Keratinocyte (primary cell): ENCODE results near the gene OXCT1. TPM values are rescaled to one million over a fixed set of nuclear protein-coding genes. Genes with fewer than 3 reads are reported as not detected.

Experiments used
- DNase-seq: peaks from one replicate; pipeline ENCODE4 v3.0.0-alpha.2; 2011; ENCODE audit warnings: low read depth, missing footprints, low spot score
- FAIRE-seq: peaks from 2 replicates; lab custom pipeline; 2011; peaks lifted over from hg19 to GRCh38; lab: Jason Lieb, UNC
- H2AFZ ChIP-seq: 2 replicates; pipeline ENCODE4 v1.6.0; 2012; ENCODE audit warnings: low read length, control low read depth, inconsistent platforms; ENCODE audit not compliant: control insufficient read depth
- H3K27ac ChIP-seq: 2 replicates; pipeline ENCODE4 v1.5.1; 2011; ENCODE audit warnings: low read length; ENCODE audit not compliant: control insufficient read depth, insufficient read depth
- H3K27me3 ChIP-seq: 3 replicates; pipeline ENCODE4 v1.6.0; 2011; ENCODE audit warnings: low read length; ENCODE audit not compliant: control insufficient read depth, insufficient read depth; ENCODE audit errors: extremely low read depth
- H3K36me3 ChIP-seq, 2 experiments: 2 replicates in 1 of 2; 3 replicates in 1 of 2; pipeline ENCODE4 v1.5.1; 2011; ENCODE audit warnings: low read length in 2 of 2, mild to moderate bottlenecking in 1 of 2; ENCODE audit not compliant: control insufficient read depth in 2 of 2, insufficient read depth in 2 of 2; ENCODE audit errors: extremely low read depth in 1 of 2
- H3K4me1 ChIP-seq: 3 replicates; pipeline ENCODE4 v1.5.1; 2011; ENCODE audit warnings: low read length; ENCODE audit not compliant: control insufficient read depth, insufficient read depth; ENCODE audit errors: extremely low read depth
- H3K4me2 ChIP-seq: 3 replicates; pipeline ENCODE4 v1.6.0; 2011; ENCODE audit warnings: low read depth, low read length; ENCODE audit not compliant: control insufficient read depth, insufficient read depth; ENCODE audit errors: extremely low read depth
- H3K4me3 ChIP-seq, 3 experiments: fragments of 200-600 bp in 1 of 3; sonication (generic) in 1 of 3; 2 replicates in 2 of 3; 3 replicates in 1 of 3; pipeline ENCODE4 v1.5.1; 2011 to 2016; ENCODE audit warnings: low read length in 3 of 3, mild to moderate bottlenecking in 3 of 3, control low read depth in 2 of 3, inconsistent platforms in 1 of 3, low read depth in 1 of 3, mixed read lengths in 1 of 3, mixed run types in 1 of 3, moderate library complexity in 1 of 3; ENCODE audit not compliant: control insufficient read depth in 2 of 3, insufficient read depth in 2 of 3; ENCODE audit errors: extremely low read depth in 1 of 3
- H3K79me2 ChIP-seq: 2 replicates; pipeline ENCODE4 v1.6.0; 2012; ENCODE audit warnings: low read length; ENCODE audit not compliant: control insufficient read depth, insufficient read depth
- H3K9ac ChIP-seq: 3 replicates; pipeline ENCODE4 v1.6.0; 2011; ENCODE audit warnings: low read length; ENCODE audit not compliant: control insufficient read depth, insufficient read depth; ENCODE audit errors: extremely low read depth
- H3K9me1 ChIP-seq: 3 replicates; pipeline ENCODE4 v1.6.0; 2011; ENCODE audit warnings: low read length; ENCODE audit not compliant: control insufficient read depth, insufficient read depth; ENCODE audit errors: extremely low read depth
- H3K9me3 ChIP-seq: 2 replicates; pipeline ENCODE4 v1.5.1; 2012; ENCODE audit warnings: low read depth, low read length; ENCODE audit not compliant: control insufficient read depth
- H4K20me1 ChIP-seq: 3 replicates; pipeline ENCODE4 v1.6.0; 2011; ENCODE audit warnings: low read length; ENCODE audit not compliant: control insufficient read depth, insufficient read depth; ENCODE audit errors: extremely low read depth
- EZH2 ChIP-seq: IDR thresholded peaks from one replicate; pipeline ENCODE4 v1.6.1; 2012; ENCODE audit warnings: inconsistent platforms, mild to moderate bottlenecking, low read length, moderate library complexity
- dilution Hi-C: fragments of 300-500 bp; cut with MboI; formaldehyde crosslinking; loops from one replicate; pipeline ENCODE4 v1.7.0; 2020; ENCODE audit warnings: low sequenced_read_pairs; ENCODE audit not compliant: extremely low pct_ligation_motif_present
- polyA plus RNA-seq, 5 experiments: library from polyadenylated mRNA; depleted of rRNA in 3 of 5; stranded (reverse) in 3 of 5; stranded (forward) in 1 of 5; unstranded in 1 of 5; fragments of >200 nt; gene quantifications; 1 replicate in 1 of 5; 2 replicates in 3 of 5; 3 replicates in 1 of 5; pipeline versions ENCODE4 v1.2.1 to v1.2.3, GENCODE V29; 2011 to 2012; ENCODE audit warnings: missing spikeins in 2 of 5, low read depth in 1 of 5, low replicate concordance in 1 of 5
- TF ChIP-seq, protein P1 (sequence below), 3 experiments: IDR thresholded peaks in 1 of 3; conservative IDR thresholded peaks in 1 of 3; optimal IDR thresholded peaks in 1 of 3; 2 replicates in 2 of 3; 3 replicates in 1 of 3; pipeline versions ENCODE3 to v1.5.1; 2011; ENCODE audit warnings: low read length in 3 of 3, mild to moderate bottlenecking in 3 of 3, moderate library complexity in 2 of 3, control low read depth in 1 of 3, inconsistent platforms in 1 of 3; ENCODE audit not compliant: insufficient read depth in 2 of 3; ENCODE audit errors: extremely low read depth in 1 of 3

The OXCT1 gene
- polyA plus RNA-seq, 1 donor (not counting 4 experiments of a cell fraction or from before 2014, with no cell fraction given): 34.0 TPM

DNA sequence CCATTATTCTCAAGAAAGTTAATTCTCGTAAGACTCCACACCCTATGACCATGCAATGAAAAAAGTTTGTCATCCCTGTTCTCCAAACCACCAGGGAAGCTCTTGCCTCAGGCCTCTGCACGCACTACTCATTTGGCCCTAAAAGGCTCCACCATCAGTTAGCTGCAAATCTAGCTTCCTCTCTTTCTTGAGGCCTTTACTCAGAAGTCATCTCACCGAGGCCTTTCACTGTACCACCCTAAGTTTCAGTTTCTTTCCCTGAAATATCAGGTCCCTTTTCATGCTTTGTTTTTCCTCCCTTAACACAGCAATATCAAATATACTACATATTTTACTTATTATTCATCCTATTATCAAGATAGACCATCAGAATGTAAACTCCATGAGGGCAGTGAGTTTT lies 39.1 kb downstream of the OXCT1 start:
- TF ChIP-seq, protein P1, sequence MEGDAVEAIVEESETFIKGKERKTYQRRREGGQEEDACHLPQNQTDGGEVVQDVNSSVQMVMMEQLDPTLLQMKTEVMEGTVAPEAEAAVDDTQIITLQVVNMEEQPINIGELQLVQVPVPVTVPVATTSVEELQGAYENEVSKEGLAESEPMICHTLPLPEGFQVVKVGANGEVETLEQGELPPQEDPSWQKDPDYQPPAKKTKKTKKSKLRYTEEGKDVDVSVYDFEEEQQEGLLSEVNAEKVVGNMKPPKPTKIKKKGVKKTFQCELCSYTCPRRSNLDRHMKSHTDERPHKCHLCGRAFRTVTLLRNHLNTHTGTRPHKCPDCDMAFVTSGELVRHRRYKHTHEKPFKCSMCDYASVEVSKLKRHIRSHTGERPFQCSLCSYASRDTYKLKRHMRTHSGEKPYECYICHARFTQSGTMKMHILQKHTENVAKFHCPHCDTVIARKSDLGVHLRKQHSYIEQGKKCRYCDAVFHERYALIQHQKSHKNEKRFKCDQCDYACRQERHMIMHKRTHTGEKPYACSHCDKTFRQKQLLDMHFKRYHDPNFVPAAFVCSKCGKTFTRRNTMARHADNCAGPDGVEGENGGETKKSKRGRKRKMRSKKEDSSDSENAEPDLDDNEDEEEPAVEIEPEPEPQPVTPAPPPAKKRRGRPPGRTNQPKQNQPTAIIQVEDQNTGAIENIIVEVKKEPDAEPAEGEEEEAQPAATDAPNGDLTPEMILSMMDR (optimal IDR thresholded peaks at IDR 0.05 in 1 of 3, IDR thresholded peaks at IDR 0.05 in 1 of 3, conservative IDR thresholded peaks at IDR 0.05 in 1 of 3; ENCODE audit: extremely low read depth in 1 of 3, insufficient read depth in 2 of 3, low read length in 3 of 3): no peak
- TF ChIP-seq EZH2: no peak
- H3K36me3 ChIP-seq: no peaks in the 10 kb centered on the region
- FAIRE-seq: no peak

DNA sequence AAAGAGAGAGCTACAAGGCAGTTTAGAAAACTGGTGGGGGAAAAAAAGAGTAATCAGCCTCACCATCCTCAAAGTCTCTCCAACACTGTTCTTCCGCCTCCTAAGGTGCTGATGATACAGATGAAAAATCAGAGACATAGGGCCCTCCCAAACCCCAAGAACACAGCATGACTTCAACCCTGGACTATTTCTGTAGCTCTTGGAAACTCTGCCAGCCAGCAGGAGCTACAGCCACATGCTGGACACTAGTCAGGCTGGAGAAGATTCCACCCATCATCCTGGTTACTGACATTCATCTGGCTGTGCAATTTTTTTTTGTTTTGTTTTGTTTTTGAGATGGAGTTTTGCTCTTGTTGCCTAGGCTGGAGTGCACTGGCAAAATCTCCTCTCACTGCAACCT lies 42.4 kb downstream of the OXCT1 start:
- dilution Hi-C loops: no loop called here
- Histone ChIP-seq H3K36me3 (no peaks in the 10 kb centered on the region), H3K79me2 (no peaks in the 10 kb centered on the region), H3K4me3 (no peak overlapping the region), H3K9ac (no peak overlapping the region), H3K4me2 (no peak overlapping the region), H3K9me3 (no peaks in the 10 kb centered on the region), H3K9me1 (no peaks in the 10 kb centered on the region), H3K4me1 (no peaks in the 10 kb centered on the region), H4K20me1 (no peaks in the 10 kb centered on the region), H3K27me3 (no peaks in the 10 kb centered on the region), H2AFZ (no peak overlapping the region), H3K27ac (no peak overlapping the region)
- DNase-seq (no peak), FAIRE-seq (no peak)
- TF ChIP-seq, protein P1 (optimal IDR thresholded peaks at IDR 0.05 in 1 of 3, IDR thresholded peaks at IDR 0.05 in 1 of 3, conservative IDR thresholded peaks at IDR 0.05 in 1 of 3; ENCODE audit: extremely low read depth in 1 of 3, insufficient read depth in 2 of 3, low read length in 3 of 3): no peak
- no peak for TF ChIP-seq EZH2

More for the DNA sequence above, 39.1 kb downstream of the OXCT1 start:
- Histone ChIP-seq H4K20me1 (no peaks in the 10 kb centered on the region), H3K9me1 (no peaks in the 10 kb centered on the region), H3K4me2 (no peak overlapping the region), H3K79me2 (no peaks in the 10 kb centered on the region), H3K9me3 (no peaks in the 10 kb centered on the region), H3K27ac (no peak overlapping the region), H3K9ac (no peak overlapping the region), H3K27me3 (no peaks in the 10 kb centered on the region), H3K4me1 (peaks cover 3% of the 10 kb centered on the region), H3K4me3 (no peak overlapping the region), H2AFZ (no peak overlapping the region)
- dilution Hi-C loops: no loop called here
- DNase-seq: no peak
